Brain microvascular endothelial cell (primary cell): Measurements from ENCODE around the gene TMBIM1.

Experiments
- DNase-seq: peaks from one replicate; pipeline ENCODE4 v3.0.0-alpha.2; 2020
- H3K27ac ChIP-seq: fragments of 250-450 bp; sonication (Bioruptor Pico); 2 replicates; pipeline ENCODE4 v1.5.1; 2020; ENCODE audit warnings: mild to moderate bottlenecking, moderate library complexity
- H3K27me3 ChIP-seq: fragments of 250-450 bp; sonication (Bioruptor Pico); replicated peaks from 2 replicates; pipeline ENCODE4 v1.5.1; 2020; ENCODE audit warnings: mild to moderate bottlenecking
- H3K36me3 ChIP-seq: fragments of 250-450 bp; sonication (Bioruptor Pico); replicated peaks from 2 replicates; pipeline ENCODE4 v1.5.1; 2020; ENCODE audit warnings: mild to moderate bottlenecking
- H3K4me3 ChIP-seq: 2 replicates; pipeline ENCODE4 v1.5.1; 2011; ENCODE audit warnings: low read depth, mild to moderate bottlenecking, control low read depth, low read length, moderate library complexity
- CTCF ChIP-seq: IDR thresholded peaks from 2 replicates; pipeline ENCODE4 v1.5.1; 2011; ENCODE audit warnings: low read depth, mild to moderate bottlenecking, moderate library complexity, low read length, control low read depth, inconsistent platforms; ENCODE audit errors: missing control alignments
- in situ Hi-C: cut with HindIII; loops from 2 replicates; pipeline ENCODE4 v1.10.0; 2017; ENCODE audit warnings: low sequenced_read_pairs, low pct_ligation_motif_present

The TMBIM1 gene

GRCh38 chr2:218284106-218284811 lies 8.0 kb downstream of the TMBIM1 start:
- no peaks in the 10 kb centered on the region for H3K27me3 ChIP-seq
- peak; percentile 83 for DNase-seq
- peak overlapping the region; percentile 55 for H3K27ac ChIP-seq
- no peak for TF ChIP-seq CTCF
- H3K4me3 ChIP-seq = peak overlapping the region; percentile 17
- peaks cover 18% of the 10 kb centered on the region for H3K36me3 ChIP-seq
- in situ Hi-C loops = no loop called here

GRCh38 chr2:218282173-218282991 lies 9.9 kb downstream of the TMBIM1 start:
- no peak for TF ChIP-seq CTCF
- peak; percentile 36 for DNase-seq
- Histone ChIP-seq H3K4me3 (no peak overlapping the region), H3K27ac (peak overlapping the region; percentile 37), H3K27me3 (no peaks in the 10 kb centered on the region), H3K36me3 (peaks cover 33% of the 10 kb centered on the region)
- in situ Hi-C loops = no loop called here

- in situ Hi-C loops = no loop called here
- Histone ChIP-seq H3K27ac (no peak overlapping the region), H3K27me3 (no peaks in the 10 kb centered on the region), H3K36me3 (peaks cover 42% of the 10 kb centered on the region), H3K4me3 (no peak overlapping the region)
- DNase-seq = no peak
- TF ChIP-seq CTCF = no peak
Observed at GRCh38 chr2:218281449-218281848, 10.9 kb downstream of the TMBIM1 start.

GRCh38 chr2:218280260-218280870 lies 11.9 kb downstream of the TMBIM1 start:
- DNase-seq = no peak
- Histone ChIP-seq H3K4me3 (no peak overlapping the region), H3K27ac (no peak overlapping the region), H3K36me3 (peaks cover 53% of the 10 kb centered on the region), H3K27me3 (no peaks in the 10 kb centered on the region)
- TF ChIP-seq CTCF = no peak
- in situ Hi-C loops = no loop called here

GRCh38 chr2:218278531-218279360 lies 13.6 kb downstream of the TMBIM1 start:
- H3K36me3 ChIP-seq = peaks cover 66% of the 10 kb centered on the region
- no peaks in the 10 kb centered on the region for H3K27me3 ChIP-seq
- no peak for DNase-seq
- TF ChIP-seq CTCF = no peak
- in situ Hi-C loops = no loop called here
- no peak overlapping the region for H3K4me3 ChIP-seq
- H3K27ac ChIP-seq = no peak overlapping the region
